ENCODE measurements around the gene ATP1B4.

Gene ATP1B4

GRCh38 chrX:120428309-120428708 lies 66.4 kb downstream of the ATP1B4 start:
- H3K27ac ChIP-seq (ENCODE audit: low read depth, low read length), result no peak overlapping the region
- H3K9me3 ChIP-seq (ENCODE audit: control insufficient read depth, insufficient read depth, low read depth, low read length), result no peaks in the 10 kb centered on the region
- no peaks in the 10 kb centered on the region for H3K27me3 ChIP-seq (ENCODE audit: control insufficient read depth, insufficient read depth, low read length)
- H3K9ac ChIP-seq (ENCODE audit: low read length), result no peak overlapping the region
- no peak overlapping the region for H3K4me3 ChIP-seq (ENCODE audit: low read depth, low read length)
- no peaks in the 10 kb centered on the region for H3K36me3 ChIP-seq (ENCODE audit: control insufficient read depth, insufficient read depth, low read length)
- H3K4me1 ChIP-seq (ENCODE audit: control insufficient read depth, insufficient read depth, low read length), result peaks cover 3% of the 10 kb centered on the region; the same call in 1 of the 2 replicates

- Histone ChIP-seq H3K27ac (ENCODE audit: low read depth, low read length) (no peak overlapping the region), H3K4me3 (ENCODE audit: low read depth, low read length) (no peak overlapping the region), H3K36me3 (ENCODE audit: control insufficient read depth, insufficient read depth, low read length) (no peaks in the 10 kb centered on the region), H3K4me1 (ENCODE audit: control insufficient read depth, insufficient read depth, low read length) (peaks cover 3% of the 10 kb centered on the region; the same call in 1 of the 2 replicates), H3K9ac (ENCODE audit: low read length) (no peak overlapping the region), H3K27me3 (ENCODE audit: control insufficient read depth, insufficient read depth, low read length) (no peaks in the 10 kb centered on the region), H3K9me3 (ENCODE audit: control insufficient read depth, insufficient read depth, low read depth, low read length) (no peaks in the 10 kb centered on the region)
These were observed 68.1 kb downstream of the ATP1B4 start for GRCh38 chrX:120429776-120430540.
